Astrocyte of the spinal cord (primary cell): ENCODE data around the gene SAP130.

ENCODE experiments used
- DNase-seq: peaks from one replicate; pipeline ENCODE4 v3.0.0; 2011; ENCODE audit warnings: low read depth, low spot score
- H3K4me3 ChIP-seq: 2 replicates; pipeline ENCODE4 v1.5.1; 2011; ENCODE audit warnings: low read depth, mild to moderate bottlenecking, low read length, moderate library complexity
- CTCF ChIP-seq: IDR thresholded peaks from 2 replicates; pipeline ENCODE4 v1.5.1; 2012; ENCODE audit warnings: low read depth, mild to moderate bottlenecking, low read length, inconsistent platforms
- in situ Hi-C: cut with HindIII; loops from 2 replicates; pipeline ENCODE4 v1.10.0; 2017; ENCODE audit warnings: low sequenced_read_pairs

SAP130 gene

GRCh38 chr2:128028668-128029054 is 802 bp upstream of the SAP130 start:
- H3K4me3 ChIP-seq: peak overlapping the region; percentile 78
- no peak for DNase-seq
- TF ChIP-seq CTCF: no peak
- in situ Hi-C loops: no loop called here

- DNase-seq: peak; percentile 100
- in situ Hi-C loops: no loop called here
- TF ChIP-seq CTCF: no peak
- peak overlapping the region; percentile 91 for H3K4me3 ChIP-seq
Observed at GRCh38 chr2:128027278-128027800, 520 bp downstream of the SAP130 start.

GRCh38 chr2:128026448-128027277 is 1.2 kb downstream of the SAP130 start:
- peak; percentile 22 for DNase-seq

GRCh38 chr2:128024816-128025215 is 3.0 kb downstream of the SAP130 start:
- DNase-seq: no peak
- H3K4me3 ChIP-seq: no peak overlapping the region
- TF ChIP-seq CTCF: no peak
- in situ Hi-C loops: no loop called here

More at GRCh38 chr2:128026448-128027277, 1.2 kb downstream of the SAP130 start:
- in situ Hi-C loops: no loop called here
- TF ChIP-seq CTCF: no peak
- H3K4me3 ChIP-seq: peak overlapping the region; percentile 91

- no peak for DNase-seq
- no peak overlapping the region for H3K4me3 ChIP-seq
- no peak for TF ChIP-seq CTCF
- in situ Hi-C loops: no loop called here
Observed at GRCh38 chr2:128017561-128017960, 10.3 kb downstream of the SAP130 start.

GRCh38 chr2:128016620-128017019 is 11.2 kb downstream of the SAP130 start:
- TF ChIP-seq CTCF: no peak
- in situ Hi-C loops: no loop called here
- peak; percentile 40 for DNase-seq
- H3K4me3 ChIP-seq: no peak overlapping the region
